Adrenal gland (tissue), 12 donors: Measurements from ENCODE around the gene PHF2. TPM values are rescaled to one million over a fixed set of nuclear protein-coding genes. Genes with fewer than 3 reads are reported as not detected.

Source experiments
- DNase-seq, 7 donors: peaks; one replicate each; pipeline ENCODE4 v3.0.0-alpha.2; 2019 to 2020
- H3K27ac ChIP-seq, 5 donors: fragments of 200-600 bp; sonication (generic) in 4 of 5; 1 replicate in 3 of 5; 2 replicates in 2 of 5; pipeline versions ENCODE4 v1.5.1 to v1.8.0; 2016 to 2020; ENCODE audit warnings: mild to moderate bottlenecking in 1 of 5
- H3K27me3 ChIP-seq: fragments of 200-600 bp; 2 replicates; pipeline ENCODE4 v1.8.0; 2021
- H3K36me3 ChIP-seq, 2 donors: fragments of 200-600 bp; replicated peaks in 1 of 2; 1 replicate in 1 of 2; 2 replicates in 1 of 2; pipeline versions ENCODE4 v1.5.1 to v1.8.0; 2018 to 2022
- H3K4me1 ChIP-seq, 2 donors: fragments of 200-600 bp; replicated peaks in 1 of 2; 1 replicate in 1 of 2; 2 replicates in 1 of 2; pipeline versions ENCODE4 v1.5.1 to v1.8.0; 2018 to 2021
- H3K4me3 ChIP-seq, 4 donors: fragments of 200-600 bp; sonication (generic) in 3 of 4; one replicate each; pipeline ENCODE4 v1.5.1; 2016 to 2018
- H3K9me3 ChIP-seq, 3 donors: fragments of 200-600 bp; sonication (generic) in 1 of 3; replicated peaks in 1 of 3; 1 replicate in 2 of 3; 2 replicates in 1 of 3; pipeline versions ENCODE4 v1.5.1 to v1.8.0; 2016 to 2021
- CTCF ChIP-seq, 6 experiments: fragments of 450-650 bp in 4 of 6; fragments of 200-600 bp in 2 of 6; sonication (generic) in 1 of 6; IDR thresholded peaks; 1 replicate in 5 of 6; 2 replicates in 1 of 6; pipeline versions ENCODE4 v1.5.1 to v1.8.0; 2016 to 2021; ENCODE audit warnings: antibody characterized with exemption in 6 of 6, mild to moderate bottlenecking in 2 of 6, moderate library complexity in 1 of 6
- POLR2A ChIP-seq, 2 donors: fragments of 450-650 bp; IDR thresholded peaks; one replicate each; pipeline ENCODE4 v1.6.1; 2017; ENCODE audit warnings: antibody characterized with exemption in 2 of 2, mild to moderate bottlenecking in 2 of 2, moderate library complexity in 1 of 2
- WGBS, 4 donors: extraction: QIAGEN DNeasy Blood & Tissue Kit in 2 of 4; methylation state at CpG; one replicate each; pipeline versions ENCODE4 v1.1.5 to v1.1.7; 2013 to 2017; 5-methylcytosine and 5-hydroxymethylcytosine counted together
- intact Hi-C, 2 donors: fragments of 100-400 bp; cut with DNase I; formaldehyde crosslinking; loops; one replicate each; pipeline versions ENCODE4 v1.14.1 to v1.15.0; 2022 to 2023
- polyA plus RNA-seq, 3 donors: library from polyadenylated mRNA; stranded (reverse); fragments of 200-250 nt in 2 of 3; fragments of 350-450 nt in 1 of 3; fragmentation: Illumina TruSeq in 1 of 3; extraction: RNeasy Lipid Tissue Mini Kit (QIAGEN cat#74804) in 1 of 3; gene quantifications; one replicate each; pipeline ENCODE4 v1.2.3, GENCODE V29; 2013 to 2014
- total RNA-seq, 9 donors: library from RNA; depleted of rRNA in 4 of 9; stranded (reverse); fragments of >200 nt in 4 of 9; fragments of 120-200 nt in 1 of 9; fragmentation: NEBNext Ultra II Directional in 1 of 9; extraction: Animal tissue kit (Norgen Biotek cat#: 25700) in 1 of 9; gene quantifications; one replicate each; pipeline versions ENCODE4 v1.1.0 to v1.2.4, GENCODE V29; 2013 to 2023
- donor health status: healthy with polysubstance abuse.
- donor health status: Bipolar disorder and iron deficiency.
- donor health status: DM: yes; HTN: yes; CAD: no.
- donor health status: DM: no; HTN: no; CAD: no.
- donor health status: DM: no; HTN: no; CAD: no.
- donor health status: DM: yes; HTN: yes; CAD: no.

PHF2 gene
- total and polyA plus RNA-seq, 12 donors, result 11.0 to 37.6 (median 22.0) TPM

- Histone ChIP-seq H3K4me3 (no peak overlapping the region), H3K27me3 (no peaks in the 10 kb centered on the region), H3K4me1 (no peaks in the 10 kb centered on the region), H3K27ac (no peak overlapping the region), H3K9me3 (no peaks in the 10 kb centered on the region), H3K36me3 (no peaks in the 10 kb centered on the region)
- 86 to 87% (median 86%) methylated on average over 5 of the region's 5 CpGs for WGBS, 4 donors
- TF ChIP-seq CTCF (IDR thresholded peaks at IDR 0.05) (no peak), POLR2A (IDR thresholded peaks at IDR 0.05) (no peak)
- no peak for DNase-seq
- intact Hi-C loops, result no loop called here
Measured at GRCh38 chr9:93614830-93615468, 38.6 kb downstream of the PHF2 start.

GRCh38 chr9:93616044-93616443, 39.7 kb downstream of the PHF2 start:
- peaks cover 0 to 7% of the 10 kb centered on the region in 2 donors for H3K4me1 ChIP-seq

GRCh38 chr9:93617273-93617672, 40.9 kb downstream of the PHF2 start:
- Histone ChIP-seq H3K36me3 (no peaks in the 10 kb centered on the region), H3K27ac (no peak overlapping the region), H3K9me3 (no peaks in the 10 kb centered on the region), H3K27me3 (no peaks in the 10 kb centered on the region), H3K4me1 (peaks cover 0 to 7% of the 10 kb centered on the region in 2 donors), H3K4me3 (no peak overlapping the region)
- DNase-seq, result no peak
- WGBS, 4 donors, result 67 to 89% (median 78%) methylated on average over 6 of the region's 6 CpGs
- TF ChIP-seq CTCF (IDR thresholded peaks at IDR 0.05), result no peak
- no peak for TF ChIP-seq POLR2A (IDR thresholded peaks at IDR 0.05)
- intact Hi-C loops, result no loop called here

More at GRCh38 chr9:93616044-93616443, 39.7 kb downstream of the PHF2 start:
- H3K36me3 ChIP-seq, result no peaks in the 10 kb centered on the region
- H3K27me3 ChIP-seq, result no peaks in the 10 kb centered on the region
- WGBS, 4 donors, result 78 to 93% (median 89%) methylated on average over 2 of the region's 2 CpGs
- intact Hi-C loops, result no loop called here
- DNase-seq, result no peak
- no peaks in the 10 kb centered on the region for H3K9me3 ChIP-seq
- H3K27ac ChIP-seq, result no peak overlapping the region
- TF ChIP-seq CTCF (IDR thresholded peaks at IDR 0.05) (no peak), POLR2A (IDR thresholded peaks at IDR 0.05) (no peak)
- no peak overlapping the region for H3K4me3 ChIP-seq

GRCh38 chr9:93619272-93619775, 42.9 kb downstream of the PHF2 start:
- Histone ChIP-seq H3K9me3 (no peaks in the 10 kb centered on the region), H3K27ac (no peak overlapping the region), H3K27me3 (no peaks in the 10 kb centered on the region), H3K36me3 (no peaks in the 10 kb centered on the region), H3K4me1 (peaks cover 0 to 7% of the 10 kb centered on the region in 2 donors), H3K4me3 (no peak overlapping the region)
- DNase-seq, result peak in 1 of 7 donors; percentile 47
- TF ChIP-seq CTCF (IDR thresholded peaks at IDR 0.05), result no peak
- TF ChIP-seq POLR2A (IDR thresholded peaks at IDR 0.05), result no peak
- 81 to 93% (median 89%) methylated on average over 5 to 19 of the region's 19 CpGs for WGBS, 4 donors
- intact Hi-C loops, result no loop called here
